Loucy (cell line): ENCODE data around the gene CPT2.

Source experiments
- CTCF ChIP-seq: fragments of 200-600 bp; sonication (generic); conservative IDR thresholded peaks from 2 replicates; pipeline ENCODE4 v1.5.1; 2014; ENCODE audit warnings: mild to moderate bottlenecking, antibody characterized with exemption, low read length
- EZH2phosphoT487 ChIP-seq: fragments of 200-600 bp; IDR thresholded peaks from 2 replicates; pipeline ENCODE4 v1.6.1; 2018; ENCODE audit warnings: antibody characterized with exemption, mild to moderate bottlenecking, moderate library complexity, borderline replicate concordance

- no peak for TF ChIP-seq CTCF
- no peak for TF ChIP-seq EZH2phosphoT487
Measured at GRCh38 chr1:53166366-53166765, 30.3 kb upstream of the CPT2 start.
